GM18508 (cell line): ENCODE measurements around the gene DYRK2.

Source experiments
- ATAC-seq: cut with Tn5 transposase; IDR thresholded peaks from one replicate; pipeline ENCODE4 v1.9.1; 2021; ENCODE audit warnings: moderate number of reproducible peaks; ENCODE audit not compliant: insufficient read depth, unreplicated experiment

DYRK2 gene

DNA sequence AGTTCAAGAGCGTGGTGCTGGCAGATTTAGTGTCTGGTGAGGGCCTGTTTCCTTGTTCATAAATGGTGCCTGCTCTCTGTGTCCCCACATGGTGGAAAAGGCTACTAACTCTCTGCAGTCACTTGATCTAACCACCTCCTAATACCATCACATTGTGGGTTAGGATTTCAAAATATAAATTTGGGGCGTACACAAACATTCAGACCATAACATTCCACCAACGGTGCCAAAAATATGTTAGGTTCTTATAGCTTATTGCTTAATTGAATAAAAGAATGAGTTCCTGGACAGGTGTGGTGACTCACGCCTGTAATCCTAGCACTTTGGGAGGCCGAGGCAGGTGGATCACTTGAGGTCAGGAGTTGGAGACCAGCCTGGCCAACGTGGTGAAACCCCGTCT, 3.4 kb upstream of the DYRK2 start:
- ATAC-seq: no peak

DNA sequence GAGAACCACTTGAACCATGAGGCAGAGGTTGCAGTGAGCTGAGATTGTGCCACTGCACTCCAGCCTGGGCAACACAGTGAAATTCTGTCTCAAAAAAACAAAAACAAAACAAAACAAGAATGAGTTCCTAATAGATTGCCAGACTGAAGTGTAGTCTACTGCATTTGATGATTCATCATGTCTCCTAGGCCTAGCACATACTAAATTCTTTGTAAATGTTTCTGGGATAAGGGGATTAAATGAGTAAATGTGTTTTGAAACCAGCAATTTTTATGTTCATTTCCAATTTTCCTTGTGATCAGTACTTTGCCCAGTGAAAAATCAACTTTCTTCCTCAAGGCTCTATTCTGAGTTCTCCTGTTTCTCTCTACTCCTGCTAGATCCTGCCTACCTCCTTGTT, 2.9 kb upstream of the DYRK2 start:
- ATAC-seq: no peak

DNA sequence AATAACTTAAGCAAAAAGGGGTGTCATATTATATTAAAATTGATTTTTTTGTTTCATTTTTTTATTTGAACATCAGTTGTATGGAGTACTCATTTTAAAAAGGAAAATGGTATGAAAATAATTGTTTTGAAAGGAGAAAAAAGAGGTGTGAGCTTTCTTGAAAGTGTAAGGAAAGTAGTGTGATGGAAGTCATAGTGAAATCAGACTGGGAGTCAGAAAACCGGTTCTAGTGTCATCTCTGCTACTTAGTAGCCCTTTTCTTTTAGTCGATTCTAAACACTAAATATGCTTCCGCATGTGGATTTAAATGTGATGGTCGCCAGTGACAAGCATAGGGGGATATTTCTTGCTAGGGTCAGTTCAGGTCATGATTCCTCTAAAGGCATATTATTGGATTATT, 1.8 kb upstream of the DYRK2 start:
- ATAC-seq: no peak

DNA sequence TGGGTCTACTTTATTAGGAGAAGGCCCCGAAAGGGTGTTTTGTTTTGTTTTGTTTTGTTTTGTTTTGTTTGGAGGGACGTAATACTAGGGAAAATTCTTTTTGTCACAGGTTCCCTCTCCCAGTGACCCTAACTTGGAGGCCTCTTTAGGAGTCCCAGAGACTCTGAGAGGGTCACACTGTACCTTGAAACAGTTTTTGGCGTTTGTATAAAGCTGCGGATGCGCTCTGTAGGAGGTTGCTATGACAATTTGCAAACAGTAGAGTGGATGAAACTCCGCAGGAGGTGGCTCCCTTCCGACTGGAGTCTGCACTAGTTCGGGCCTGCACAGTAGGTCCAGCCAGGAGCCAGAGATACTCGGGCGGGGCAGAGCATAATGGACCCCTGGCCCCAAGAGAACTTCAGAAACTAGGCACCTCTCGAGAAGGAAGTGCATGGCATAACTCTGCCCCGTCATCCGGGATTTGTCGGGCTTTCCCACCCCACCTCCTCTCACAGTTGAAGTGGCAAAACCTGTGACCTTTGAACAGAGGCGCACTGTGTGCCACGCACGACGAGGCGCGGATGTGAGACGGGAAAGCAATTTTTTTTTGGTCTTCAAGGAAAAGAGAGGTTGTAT, 1.3 kb upstream of the DYRK2 start:
- no peak for ATAC-seq

DNA sequence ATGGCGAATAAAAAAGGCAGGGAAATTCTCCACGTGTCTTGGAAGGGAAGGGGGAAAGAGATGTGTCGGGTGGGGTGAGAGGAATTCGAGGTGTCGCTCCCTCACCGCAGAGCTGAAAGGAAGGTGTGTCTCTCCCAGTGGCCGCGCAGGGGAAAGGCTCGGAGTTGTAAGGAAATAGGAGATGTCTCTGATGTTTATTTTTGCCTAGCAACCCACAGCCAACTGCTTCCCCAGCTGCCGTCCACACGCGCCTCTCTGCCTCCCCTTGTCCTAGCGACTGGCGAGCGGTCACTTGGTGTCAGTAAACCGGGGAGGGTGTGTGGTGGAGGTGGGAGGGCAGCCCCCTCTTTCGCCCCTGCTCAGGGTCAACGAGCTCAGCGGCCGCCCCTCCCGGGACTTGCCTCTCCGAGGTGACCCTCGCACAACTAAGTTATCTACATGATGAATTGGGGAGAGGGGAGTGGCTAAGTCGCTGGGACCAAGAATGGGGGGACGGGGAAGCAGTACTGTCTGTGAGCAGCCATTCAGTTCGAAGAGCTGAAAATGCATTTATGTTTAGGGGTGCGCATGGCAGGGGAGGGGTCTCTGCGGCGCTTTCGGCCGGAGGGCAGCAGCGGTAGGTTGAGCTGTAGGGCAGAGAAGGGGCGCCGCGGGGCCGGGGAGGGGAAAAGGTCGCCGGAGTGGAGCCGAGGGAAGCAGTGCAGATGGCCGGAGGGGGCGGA, 585 bp upstream of the DYRK2 start:
- no peak for ATAC-seq

DNA sequence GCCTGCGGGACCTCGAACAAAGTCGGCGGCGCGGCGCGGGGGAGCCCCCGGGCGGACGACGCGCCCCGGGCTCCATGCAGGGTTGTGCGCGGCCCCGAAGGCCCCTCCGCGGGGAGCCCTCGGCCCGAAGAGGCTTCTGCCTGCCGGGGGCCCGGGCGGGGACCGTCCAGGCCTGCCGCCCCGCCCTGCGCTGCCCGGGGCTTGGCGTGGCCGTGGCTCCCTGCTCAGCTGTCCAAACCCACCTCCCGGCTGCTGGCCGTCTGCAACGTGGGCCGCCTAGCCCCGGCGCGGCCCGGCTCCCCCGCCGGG, 670 bp downstream of the DYRK2 start:
- no peak for ATAC-seq

DNA sequence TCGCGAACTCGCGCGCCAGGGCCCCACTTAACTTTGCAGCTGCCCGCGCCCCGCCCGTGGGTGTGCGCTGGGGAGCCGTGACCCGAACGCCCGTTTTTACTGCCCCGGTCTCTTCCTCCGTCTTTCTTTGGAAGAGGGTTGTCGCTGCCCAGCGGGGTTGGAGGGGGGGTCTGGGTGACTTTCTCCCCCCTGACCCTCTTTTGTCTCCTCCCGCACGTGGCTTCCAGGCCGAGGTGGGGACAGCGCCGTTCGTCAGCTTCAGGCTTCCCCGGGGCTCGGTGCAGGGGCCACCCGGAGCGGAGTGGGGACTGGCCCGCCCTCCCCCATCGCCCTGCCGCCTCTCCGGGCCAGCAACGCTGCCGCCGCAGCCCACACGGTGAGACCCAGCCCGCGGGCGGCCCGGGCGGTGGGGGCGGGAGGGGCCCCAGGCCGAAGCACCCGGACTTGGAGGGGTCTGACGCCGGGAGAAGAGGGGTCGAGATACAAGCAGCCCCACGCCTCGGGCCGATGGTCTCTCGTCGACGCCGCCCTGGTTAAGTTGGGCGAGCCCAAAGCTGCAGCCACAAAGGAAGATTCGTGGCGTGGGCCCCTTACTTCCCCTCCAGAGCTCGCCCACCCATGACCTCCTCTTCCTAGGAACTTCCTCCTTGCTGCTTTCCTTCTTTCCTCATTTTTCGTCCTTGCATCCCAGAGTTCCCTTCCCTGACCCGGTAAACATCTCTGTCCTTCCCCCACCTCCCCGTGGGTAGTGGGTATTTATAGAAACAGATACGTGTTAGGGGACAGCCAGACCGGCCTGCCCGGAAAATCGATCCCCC, 1.2 kb downstream of the DYRK2 start:
- ATAC-seq: no peak

DNA sequence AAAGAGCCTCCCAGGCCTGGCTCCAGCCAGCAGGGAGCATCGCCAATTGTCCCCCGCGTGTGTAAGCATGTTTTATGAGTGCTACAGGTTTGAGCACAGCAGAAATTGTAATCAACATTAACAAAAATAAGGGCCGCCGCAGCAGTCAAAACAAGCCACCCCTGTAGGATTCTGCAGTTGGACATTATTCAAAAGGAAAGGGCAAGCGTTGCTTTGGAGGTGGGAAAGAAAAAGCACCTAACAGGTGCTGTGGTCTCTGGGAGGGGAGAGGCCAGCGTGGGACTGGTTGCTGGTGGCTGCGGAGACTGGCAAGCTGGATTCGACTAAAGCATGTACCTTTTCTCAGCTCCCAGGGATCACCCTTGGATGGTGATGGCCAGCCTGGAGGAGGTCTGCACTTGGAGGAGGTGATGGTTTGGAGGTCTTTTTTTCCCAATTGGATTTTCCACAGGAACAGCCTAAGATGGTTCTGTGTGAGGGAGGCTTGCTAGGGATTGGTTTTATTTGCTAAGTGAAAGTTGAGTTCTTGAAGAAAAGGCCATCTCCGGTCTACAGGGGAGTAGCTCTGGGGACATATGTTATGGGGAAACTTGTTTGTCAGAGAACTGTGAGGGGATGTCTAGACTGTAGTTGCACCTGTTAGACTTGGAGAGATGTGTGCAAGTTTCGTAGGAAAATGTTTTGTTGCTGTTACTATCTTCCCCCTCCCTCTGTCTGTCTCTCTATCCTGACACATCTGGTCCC, 2.0 kb downstream of the DYRK2 start:
- ATAC-seq: no peak

DNA sequence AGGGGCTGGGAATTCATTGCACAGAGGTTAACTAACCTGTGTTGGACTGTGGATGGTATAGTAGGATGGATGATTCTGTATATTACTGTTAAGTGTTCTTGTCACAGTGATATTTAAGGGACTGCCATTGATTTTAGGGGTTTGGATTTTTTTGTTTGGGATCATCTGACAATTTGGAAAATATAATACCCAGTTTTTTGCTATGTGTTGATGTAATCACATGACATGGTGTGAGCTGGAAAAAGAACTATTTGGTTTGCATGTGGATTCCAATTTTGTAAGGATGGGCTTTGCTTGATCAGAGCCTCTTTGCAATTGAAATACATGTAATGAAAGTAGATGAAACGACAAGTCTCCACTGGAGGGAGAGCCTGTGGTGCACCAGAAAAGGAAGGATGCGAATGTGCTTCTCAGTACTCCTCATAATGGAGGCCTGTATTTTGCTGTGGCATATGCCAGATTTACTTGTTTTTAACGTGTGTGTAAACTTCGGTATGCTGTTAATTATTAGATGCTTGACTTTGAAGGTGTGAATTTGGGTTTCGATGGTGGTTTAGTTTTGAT, 2.7 kb downstream of the DYRK2 start:
- ATAC-seq: no peak

DNA sequence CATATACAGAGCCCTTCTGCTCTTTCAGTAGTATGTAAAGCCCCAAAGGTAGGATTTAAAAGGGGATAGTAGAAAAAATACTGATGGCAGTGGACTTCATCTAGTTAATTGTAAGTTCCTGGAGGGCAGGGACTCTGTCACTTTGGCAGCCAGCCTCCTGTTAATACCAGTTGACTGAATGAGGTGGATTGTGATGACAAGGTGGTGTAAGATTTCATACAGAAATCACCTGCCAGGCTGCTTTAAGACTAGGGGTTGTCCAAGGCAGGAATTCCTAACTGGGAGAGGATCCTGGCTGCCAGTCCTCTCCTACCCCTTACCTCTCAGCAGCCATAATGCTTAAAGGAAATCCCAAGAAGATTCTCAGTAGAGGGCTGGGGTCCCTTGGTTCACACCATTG, 7.3 kb downstream of the DYRK2 start:
- ATAC-seq: no peak

DNA sequence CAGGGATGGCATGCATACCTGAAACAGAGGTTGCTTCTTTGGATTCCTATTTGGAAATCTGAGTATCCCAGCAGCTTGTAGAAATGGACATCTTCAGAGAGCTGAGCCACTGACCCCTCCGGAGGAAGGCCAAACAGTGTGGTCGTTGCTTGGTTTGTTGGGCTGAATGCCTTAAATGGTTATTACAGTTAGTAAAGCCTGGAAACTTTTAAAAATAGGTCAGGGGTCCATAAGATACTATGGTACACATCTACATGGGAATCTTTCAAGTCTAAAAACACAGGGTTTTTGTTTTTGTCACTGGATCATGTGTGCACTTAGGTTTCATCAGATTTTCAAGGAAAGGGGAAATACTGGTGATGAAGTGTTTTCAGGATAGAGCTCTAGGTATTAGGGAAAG, 7.7 kb downstream of the DYRK2 start:
- no peak for ATAC-seq

DNA sequence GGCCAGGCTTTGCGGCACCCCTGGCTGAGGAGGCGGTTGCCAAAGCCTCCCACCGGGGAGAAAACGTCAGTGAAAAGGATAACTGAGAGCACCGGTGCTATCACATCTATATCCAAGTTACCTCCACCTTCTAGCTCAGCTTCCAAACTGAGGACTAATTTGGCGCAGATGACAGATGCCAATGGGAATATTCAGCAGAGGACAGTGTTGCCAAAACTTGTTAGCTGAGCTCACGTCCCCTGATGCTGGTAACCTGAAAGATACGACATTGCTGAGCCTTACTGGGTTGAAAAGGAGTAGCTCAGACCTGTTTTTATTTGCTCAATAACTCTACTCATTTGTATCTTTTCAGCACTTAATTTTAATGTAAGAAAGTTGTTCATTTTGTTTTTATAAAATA, 9.9 kb downstream of the DYRK2 start:
- no peak for ATAC-seq

DNA sequence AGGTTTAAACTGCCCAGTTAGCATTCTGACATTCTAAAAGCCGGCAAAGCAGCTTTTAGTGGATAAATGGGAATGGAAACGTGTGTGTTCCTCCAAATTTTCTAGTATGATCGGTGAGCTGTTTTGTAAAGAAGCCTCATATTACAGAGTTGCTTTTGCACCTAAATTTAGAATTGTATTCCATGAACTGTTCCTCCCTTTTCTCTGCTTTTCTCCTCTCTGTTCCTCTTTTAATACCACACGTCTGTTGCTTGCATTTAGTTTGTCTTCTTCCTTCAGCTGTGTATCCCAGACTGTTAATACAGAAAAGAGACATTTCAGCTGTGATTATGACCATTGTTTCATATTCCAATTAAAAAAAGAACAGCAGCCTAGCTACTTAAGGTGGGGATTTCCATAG, 10.7 kb downstream of the DYRK2 start:
- no peak for ATAC-seq

DNA sequence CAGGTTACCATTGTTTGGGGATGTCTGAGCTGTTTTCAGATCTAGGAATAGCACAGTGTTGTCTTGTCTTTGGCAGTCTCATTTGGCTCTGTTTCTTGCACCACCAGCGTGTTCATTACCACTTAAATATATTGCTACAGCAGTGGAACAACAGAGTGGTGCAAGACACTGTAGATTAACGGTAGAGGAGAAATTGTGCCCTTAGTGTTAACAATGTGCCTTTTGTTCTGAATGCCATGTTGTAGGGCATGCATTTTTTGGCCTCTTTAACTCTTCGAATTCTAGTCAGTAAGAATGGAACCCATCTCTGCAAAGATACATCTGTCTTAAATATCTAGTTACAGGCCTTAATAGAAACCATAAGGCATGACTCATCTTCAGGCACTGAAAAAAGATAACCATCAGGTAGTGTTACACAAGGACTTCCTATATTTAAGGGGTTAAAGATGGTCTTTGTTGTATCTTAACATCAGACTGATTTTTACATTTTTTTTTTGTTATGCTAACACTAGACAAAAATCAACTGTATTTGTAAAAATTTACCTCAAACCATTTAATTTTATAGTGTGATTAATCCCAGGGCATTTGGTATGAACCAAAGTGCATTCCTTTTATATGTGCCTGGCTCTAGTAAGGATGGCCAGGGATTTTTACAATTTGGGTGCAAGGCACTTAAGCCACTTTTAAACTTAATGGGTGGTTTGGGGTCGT, 12.9 kb downstream of the DYRK2 start:
- no peak for ATAC-seq

DNA sequence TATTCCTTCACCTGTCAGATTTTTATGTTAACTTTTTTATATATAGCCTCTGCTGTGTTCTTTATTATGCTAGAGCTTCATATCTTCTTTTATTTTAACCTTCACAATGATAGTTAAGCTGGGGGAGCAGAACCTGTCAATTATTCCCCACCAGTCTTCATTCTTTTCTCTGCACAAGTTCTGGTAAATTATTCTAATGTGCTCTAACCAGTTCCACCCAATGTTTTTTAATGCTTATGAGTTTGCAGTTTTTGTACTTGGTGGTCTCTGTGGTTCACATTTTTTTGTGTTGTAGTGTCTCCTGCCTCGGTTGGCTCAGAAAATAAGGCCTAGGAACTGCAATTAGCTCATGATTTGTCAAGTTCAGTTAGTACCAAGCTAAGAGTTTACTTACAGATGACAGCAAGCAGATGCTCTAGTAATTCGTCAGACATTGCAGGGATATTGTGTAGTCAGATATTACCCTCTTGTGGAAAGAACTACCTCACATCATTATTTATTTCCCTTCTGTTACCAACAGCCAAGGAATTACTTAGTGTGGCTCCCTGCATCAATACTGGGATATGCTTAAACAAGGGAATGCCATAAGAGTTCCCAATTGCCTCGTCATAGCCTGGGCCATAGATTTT, 14.5 kb downstream of the DYRK2 start:
- ATAC-seq: no peak

DNA sequence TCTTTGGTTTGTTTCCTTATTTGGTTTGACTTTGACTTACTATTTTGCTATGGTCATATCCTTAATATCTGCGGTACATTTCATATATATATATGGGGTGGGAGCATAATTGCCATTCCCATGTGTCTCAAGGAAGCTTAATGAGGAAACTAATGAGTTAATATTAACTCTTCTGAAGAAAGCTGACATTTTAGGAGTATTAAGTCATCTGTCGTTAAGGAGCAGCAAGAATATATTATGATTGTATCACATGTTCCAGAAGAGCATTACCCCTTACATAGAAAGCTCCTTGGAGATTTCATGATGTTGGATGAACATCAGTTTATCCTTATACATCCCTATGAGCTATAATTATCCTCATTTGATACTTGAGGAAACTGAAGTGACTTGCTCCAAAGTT, 15.6 kb downstream of the DYRK2 start:
- ATAC-seq: no peak

DNA sequence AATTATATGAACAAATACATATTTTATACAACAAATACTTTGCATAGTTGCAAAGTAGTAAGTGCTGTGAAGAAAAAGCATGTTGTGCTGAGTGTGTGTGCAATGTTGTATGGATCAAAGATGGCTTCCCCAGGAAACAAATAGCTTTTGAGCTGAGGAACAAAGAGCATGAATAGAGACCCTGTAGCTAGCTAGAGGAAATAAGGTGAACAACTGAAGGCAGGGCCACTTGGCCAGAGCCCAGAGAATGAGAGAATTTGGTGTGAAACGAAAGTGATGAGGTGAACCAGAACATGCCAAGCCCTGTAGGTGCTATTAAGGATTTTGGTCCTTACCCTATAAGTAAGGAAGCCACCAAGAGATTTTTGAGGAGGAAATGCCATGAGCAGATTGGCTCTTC, 17.1 kb downstream of the DYRK2 start:
- no peak for ATAC-seq

DNA sequence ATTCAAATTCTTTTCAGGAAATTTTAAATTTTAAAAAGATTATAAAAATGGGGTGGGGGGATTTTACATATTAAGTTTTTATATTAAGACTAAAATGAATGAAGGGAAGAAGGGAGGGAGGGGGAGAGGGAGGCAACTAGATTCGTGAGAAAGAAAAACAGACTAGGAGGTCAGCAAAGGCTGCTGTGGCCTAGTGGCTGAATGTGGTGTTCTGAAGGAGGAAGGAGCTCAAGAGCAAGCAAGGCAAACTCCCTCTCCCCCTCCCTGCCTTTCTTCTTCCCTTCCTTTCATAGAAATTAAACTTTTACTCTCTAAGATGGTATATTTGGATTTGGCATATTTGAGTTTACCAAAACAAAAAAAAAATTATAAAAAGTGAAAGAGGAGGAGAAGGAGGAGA, 18.1 kb downstream of the DYRK2 start:
- ATAC-seq: no peak

DNA sequence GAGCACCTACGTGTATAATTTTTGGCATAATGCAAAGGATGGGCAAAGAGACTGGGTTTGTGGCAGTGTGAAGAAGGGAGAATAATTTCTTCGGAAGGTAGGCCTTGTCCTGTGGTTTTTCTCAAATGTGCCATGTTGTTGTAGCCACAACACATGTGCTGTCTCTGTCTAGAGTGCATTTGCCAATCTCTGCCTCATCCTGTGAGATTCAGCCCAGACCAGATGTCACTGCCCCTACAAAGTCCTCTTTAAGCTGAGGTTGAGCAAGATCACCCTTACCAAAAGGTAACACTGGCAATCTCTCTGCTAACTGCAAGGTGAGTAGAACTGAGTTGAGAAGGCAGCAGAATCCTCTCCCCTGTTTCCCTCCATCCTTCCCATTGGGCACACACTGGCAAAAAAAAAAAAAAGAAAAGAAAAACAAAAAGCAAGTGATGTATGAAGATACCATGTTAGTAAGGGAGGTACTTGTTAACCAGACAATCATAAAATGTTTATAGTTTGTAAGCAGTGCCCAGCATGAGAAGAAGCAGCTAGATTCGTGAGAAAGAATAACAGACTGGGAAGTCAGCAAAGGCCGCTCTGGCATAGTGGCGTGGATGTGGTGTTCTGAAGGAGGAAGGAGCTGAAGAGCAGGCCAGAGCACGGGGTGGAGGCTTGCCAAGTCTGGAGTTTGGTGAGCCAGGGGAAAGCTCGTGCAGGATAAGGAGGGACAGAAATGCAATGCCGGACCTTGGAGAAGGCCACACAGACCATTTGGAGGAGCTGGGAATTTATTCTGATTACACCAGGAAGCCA, 18.9 kb downstream of the DYRK2 start:
- ATAC-seq: no peak
